Mammary epithelial cell (primary cell): Measurements from ENCODE around the gene TTC16.

Experiments used
- CTCF ChIP-seq, 2 donors: IDR thresholded peaks in 1 of 2; conservative IDR thresholded peaks in 1 of 2; 2 replicates each; pipeline ENCODE4 v1.5.1; 2011 to 2012; ENCODE audit warnings: inconsistent platforms in 2 of 2, low read length in 2 of 2, mild to moderate bottlenecking in 2 of 2, control low read depth in 1 of 2, low read depth in 1 of 2; ENCODE audit not compliant: insufficient read depth in 1 of 2; ENCODE audit errors: extremely low read depth in 1 of 2
- EZH2 ChIP-seq: IDR thresholded peaks from 2 replicates; pipeline ENCODE4 v1.6.1; 2012; ENCODE audit warnings: low read length, inconsistent platforms, borderline replicate concordance

GRCh38 chr9:127722055-127722745, 6.3 kb downstream of the TTC16 start:
- TF ChIP-seq CTCF (conservative IDR thresholded peaks at IDR 0.05 in 1 of 2, IDR thresholded peaks at IDR 0.05 in 1 of 2; ENCODE audit: extremely low read depth in 1 of 2, insufficient read depth in 1 of 2, low read depth in 1 of 2, low read length in 2 of 2) (no peak), EZH2 (no peak)
